ENCODE measurements around the gene GLTP.
"Not testable (repeated sequence)": the region's sequence is repeated elsewhere in the genome, so short reads cannot be mapped to it uniquely, and the experiment has no call there.

Gene GLTP

DNA sequence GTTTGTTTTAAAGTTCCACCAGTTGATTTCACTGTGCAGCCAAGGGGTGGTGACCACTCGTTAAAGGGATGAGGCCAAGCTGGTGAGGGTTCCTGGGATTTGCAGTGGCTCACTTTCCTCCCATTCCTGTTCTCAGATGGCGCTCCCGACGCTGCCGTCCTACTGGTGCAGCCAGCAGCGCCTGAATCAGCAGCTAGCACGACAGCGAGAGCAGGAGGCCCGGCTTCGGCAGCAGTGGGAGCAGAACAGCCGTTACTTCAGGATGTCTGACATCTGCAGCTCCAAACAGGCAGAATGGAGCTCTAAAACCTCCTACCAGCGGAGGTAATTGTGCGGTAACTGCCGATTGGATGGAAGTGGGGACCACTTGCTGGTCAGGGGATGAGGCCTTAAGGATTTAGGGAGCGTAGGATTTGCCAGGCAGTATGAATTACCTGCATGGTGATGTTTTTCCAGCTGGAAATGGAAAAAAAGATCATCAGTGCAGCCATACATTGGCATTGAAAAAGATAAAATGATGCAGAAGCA is 22.6 kb upstream of the GLTP start:
- DNase-seq (ENCODE audit: low read depth): no peak

DNA sequence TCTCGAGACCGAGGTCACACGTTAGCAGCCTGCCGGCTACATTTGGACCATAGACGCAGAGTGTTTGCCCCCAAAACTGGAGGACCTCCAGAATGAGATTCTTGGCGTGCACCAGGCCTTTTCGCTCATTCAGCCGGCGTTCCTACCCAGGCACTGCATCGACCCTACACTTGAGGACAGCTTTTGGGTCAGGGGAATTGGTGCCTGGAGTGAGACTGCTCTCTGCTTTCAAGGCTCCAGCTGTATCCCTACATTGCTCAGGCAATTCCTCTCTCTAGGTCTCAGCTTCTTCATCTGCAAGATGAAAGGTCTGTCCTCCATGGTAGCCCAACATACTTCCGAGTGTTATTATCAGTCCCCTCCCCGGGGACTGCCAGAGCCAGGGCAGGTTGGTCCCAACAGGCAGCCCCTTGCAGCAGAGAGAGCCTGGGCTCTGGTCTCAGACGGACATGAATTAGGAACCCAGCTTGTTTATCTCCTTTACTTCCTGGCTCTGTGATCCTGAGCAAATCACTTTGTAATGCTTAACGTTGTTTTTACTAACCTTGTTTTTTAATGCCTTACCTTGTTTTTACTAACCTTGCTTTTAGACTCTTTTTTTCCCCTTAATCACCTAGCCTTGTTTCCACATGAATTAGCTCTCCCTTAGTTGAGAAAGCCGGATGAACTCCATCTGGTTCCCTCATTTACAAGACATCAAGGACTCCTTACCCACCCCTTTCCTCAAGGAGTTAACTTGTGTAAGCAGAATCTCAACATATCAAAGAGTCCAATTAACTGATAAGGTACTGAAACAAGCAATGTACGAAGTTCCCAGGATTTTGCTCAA is 20.6 kb upstream of the GLTP start:
- no peak for DNase-seq (ENCODE audit: low read depth)

DNA sequence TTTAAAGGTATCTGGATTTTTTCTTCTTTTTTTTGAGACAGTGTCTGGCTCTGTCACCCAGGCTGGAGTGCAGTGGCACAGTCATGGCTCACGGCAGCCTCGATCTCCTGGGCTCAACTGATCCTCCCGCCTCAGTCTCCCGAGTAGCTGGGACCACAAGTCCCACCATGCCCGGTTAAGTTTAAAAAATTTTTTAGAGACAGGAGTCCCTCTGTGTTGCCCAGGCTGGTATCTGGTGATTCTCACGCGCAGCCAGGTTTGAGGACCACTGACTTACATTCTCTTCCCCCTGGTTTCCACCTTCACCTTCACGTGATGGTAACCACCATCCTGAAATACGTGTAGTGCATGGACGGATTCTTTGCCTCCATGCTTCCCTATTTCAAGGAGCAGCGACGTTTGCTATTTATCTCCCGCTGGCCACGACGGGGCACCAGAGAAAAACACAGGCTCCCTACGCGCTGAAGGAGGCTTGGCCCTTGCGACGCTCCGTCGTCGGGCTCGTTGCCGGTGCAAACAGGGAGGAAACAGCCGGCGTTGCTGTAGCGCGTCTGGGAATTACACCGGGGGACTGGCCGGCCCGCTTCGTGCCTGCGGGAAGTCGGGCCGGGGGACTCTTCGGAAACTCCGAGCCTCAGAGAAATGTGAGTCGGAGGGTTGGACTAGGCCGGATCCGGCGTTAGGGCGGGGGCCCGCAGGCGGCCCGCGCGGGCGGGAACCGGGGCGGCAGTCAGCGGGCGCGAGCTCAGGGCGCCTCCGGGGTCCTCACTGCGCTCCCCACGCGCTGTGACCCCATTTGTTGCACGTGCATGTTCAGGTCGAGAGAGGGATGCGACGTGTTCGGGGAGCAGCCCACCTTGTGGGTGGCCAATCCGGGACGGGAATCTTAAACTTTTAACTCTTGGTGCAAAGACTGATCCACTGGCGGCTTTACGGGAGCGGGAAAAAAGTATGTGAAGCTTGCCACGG is 19.7 kb upstream of the GLTP start, which contains the start of gene TCHP:
TSS of gene TCHP (plus strand) at position 492 of the 969 bp plus-strand sequence. CDS start 2,753 bp downstream, outside the sequence.
- peak; percentile 68 for DNase-seq (ENCODE audit: low read depth)

DNA sequence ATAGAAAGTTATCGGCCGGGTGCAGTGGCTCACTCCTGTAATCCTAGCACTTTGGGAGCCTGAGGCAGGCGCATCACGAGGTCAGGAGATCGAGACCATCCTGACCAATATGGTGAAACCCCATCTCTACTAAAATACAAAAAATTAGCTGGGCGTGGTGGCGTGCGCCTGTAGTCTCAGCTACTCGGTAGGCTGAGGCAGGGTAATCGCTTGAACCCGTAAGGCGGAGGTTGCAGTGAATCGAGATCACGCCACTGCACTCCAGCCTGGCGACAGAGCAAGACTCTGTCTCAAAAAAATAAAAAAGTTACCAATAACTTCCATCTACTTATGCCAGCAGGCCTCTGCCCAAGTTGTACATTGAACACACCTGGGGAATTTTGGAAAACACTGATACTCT is 19.0 kb upstream of the GLTP start:
- DNase-seq (ENCODE audit: low read depth): not testable (repeated sequence)

DNA sequence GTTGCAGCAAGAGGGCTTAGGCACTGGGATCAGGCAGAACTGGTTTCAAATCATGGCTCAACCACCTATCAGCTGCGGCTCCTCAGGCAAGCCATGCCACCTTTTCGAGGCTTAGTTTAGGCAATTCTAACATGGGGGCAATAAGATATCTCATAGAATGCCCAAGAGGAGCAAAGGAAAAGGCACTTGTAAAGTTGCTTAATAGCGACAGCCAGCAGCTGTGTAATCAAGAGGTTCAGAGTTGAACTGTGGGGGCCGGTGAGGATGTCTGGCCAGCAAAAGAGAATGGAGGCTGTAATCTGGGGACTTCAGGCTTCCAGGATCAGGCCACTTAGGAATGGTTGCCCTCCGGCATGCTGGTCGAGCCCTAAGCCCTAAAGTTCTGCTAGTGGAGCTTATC is 16.7 kb upstream of the GLTP start:
- DNase-seq (ENCODE audit: low read depth): no peak

DNA sequence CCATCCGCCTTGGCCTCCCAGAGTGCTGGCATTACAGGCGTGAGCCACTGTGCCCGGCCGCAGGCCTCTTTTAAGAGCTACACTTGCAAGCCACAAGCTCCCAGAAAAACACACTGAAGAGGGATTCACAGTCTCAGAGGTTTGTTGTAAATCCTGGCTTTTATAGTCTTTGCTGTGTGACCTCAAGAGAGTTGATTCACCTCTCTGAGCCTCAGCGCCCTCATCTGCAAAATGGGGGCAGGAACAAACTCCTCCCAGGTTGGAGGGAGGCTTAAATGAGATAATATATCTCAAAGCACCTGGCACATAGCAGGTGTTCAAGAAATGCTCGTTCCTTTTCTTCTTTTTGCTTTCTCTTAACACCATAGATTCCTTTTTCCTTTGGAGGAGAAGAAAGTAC is 15.8 kb upstream of the GLTP start:
- DNase-seq (ENCODE audit: low read depth): no peak

DNA sequence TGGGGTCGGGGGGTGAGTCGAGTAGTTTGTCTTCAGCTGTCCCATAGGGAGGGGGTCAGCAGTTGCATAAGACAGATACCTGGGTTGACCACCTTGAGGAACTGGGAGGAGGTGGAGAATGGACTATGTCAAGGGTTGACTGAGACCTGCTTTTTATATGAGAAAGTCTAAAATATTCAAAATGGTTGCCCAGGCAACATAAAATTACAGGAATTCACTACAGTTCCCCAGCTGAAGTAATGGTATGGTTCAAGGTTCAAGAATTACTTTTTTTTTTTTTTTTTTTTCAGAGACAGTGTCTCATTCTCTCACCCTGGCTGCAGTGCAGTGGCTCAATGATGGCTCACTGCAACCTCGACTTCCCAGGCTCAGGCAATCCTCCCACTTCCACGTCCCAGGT is 14.6 kb upstream of the GLTP start:
- DNase-seq (ENCODE audit: low read depth): no peak

DNA sequence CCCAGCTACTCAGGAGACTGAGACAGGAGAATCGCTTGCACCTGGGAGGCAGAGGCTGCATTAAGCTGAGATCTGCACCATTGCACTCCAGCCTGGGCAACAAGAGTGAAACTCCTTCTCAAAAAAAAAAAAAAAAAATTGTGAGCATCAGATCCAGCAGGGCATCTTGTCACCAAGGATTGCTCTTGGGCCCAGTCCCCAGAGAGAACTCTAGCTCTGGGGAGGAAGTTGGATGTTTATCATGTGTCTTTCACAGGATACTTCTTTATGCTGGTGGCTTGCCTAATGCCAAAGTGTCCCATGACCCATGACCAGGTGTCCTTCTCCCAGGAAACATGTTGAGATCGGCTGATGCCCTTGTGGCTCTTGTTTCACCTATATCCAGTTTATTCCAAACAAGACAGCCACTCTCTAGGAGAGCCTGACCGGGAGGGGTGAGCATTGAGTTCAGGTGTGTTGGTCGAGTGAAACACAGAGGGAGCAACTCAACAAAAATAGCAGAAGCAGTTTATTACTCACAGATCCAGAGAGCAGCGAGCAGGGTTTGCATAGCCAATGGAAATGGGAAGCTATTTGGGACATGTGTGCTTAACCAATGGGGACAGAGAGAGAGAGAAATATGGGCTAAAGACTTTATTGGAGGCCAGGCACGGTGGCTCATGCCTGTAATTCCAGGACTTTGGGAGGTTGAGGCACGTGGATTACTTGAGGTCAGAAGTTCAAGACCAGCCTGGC is 13.1 kb upstream of the GLTP start:
- no peak for DNase-seq (ENCODE audit: low read depth)

DNA sequence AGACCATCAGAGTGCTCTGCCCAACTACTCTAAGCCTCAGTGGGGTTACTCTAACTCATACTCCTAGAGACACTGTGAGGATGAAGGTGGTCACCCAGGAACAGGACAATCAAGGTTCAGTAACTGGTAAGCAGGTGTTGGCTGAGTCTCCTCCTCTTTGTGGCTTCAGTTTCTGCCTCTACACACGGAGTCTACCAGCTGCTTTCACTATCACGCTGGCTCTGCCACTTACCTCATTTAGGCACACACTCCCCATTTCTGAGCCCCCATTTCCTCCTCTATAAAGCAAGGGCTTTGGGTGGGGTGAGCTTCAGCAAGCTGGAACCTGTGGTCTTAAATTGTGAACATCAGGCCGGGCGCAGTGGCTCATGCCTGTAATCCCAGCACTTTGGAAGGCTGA is 12.4 kb upstream of the GLTP start:
- no peak for DNase-seq (ENCODE audit: low read depth)

DNA sequence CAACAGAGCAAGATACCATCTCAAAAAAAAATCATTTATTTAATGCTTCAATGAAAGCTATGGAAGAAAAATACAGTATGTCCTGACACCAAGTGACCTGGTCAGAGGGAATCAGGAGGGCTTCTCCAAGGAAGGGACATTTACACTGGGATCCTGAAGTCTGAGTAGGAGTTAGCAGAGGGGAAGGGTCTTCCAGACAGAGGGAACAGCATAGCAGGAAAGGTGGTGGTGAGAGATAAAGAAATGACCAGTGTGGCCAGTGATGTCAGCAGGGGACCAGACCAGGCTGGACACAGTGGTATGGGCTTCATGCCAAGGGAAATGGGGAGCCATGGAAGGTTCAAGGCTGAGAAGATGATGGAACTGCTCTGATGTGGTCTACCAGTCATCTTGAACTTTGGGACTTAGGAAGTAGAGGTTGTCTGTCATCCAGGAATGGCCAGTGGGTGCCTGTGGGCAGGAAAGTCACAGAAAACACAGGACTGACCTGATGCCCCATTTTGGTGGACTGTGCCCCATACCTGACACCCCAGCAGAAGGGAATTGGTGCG is 11.9 kb upstream of the GLTP start:
- DNase-seq (ENCODE audit: low read depth): no peak

DNA sequence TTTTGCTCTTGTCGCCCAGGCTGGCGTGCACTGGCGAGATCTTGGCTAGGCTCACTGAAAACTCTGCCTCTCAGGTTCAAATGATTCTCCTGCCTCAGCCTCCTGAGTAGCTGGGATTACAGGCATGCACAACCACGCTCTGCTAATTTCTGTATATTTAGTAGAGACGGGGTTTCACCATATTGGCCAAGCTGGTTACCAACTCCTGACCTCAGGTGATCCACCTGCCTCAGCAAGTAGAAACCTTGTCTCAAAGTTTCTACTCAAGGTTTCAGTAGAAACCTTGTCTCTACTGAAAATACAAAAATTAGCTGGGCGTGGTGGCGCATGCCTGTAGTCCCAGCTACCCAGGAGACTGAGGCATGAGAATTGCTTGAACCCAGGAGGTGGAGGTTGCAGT is 11.4 kb upstream of the GLTP start:
- not testable (repeated sequence) for DNase-seq (ENCODE audit: low read depth)

DNA sequence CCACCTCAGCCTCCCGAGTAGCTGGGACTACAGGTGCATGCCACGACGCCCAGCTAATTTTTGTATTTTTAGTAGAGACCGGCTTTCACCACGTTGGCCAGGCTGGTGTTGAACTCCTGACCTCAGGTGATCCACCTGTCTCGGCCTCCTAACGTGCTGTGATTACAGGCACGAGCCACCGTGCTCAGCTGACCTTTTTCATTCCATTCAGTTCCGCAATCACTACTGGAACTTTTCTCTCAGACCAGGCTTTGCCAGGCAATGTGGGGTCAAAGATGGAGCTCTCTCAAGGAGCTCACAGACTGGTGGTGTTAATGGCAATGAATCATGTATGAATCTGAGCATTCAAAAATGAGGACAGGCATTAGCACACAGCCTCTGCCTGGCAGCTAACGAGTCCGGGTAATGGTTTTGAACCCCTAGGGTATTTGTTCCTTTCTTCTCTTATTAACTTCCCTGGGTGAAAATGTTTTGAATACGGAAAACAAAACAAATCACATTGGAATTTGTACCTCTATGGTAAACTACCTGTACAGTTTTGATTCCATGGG is 10.4 kb upstream of the GLTP start:
- DNase-seq (ENCODE audit: low read depth): no peak

DNA sequence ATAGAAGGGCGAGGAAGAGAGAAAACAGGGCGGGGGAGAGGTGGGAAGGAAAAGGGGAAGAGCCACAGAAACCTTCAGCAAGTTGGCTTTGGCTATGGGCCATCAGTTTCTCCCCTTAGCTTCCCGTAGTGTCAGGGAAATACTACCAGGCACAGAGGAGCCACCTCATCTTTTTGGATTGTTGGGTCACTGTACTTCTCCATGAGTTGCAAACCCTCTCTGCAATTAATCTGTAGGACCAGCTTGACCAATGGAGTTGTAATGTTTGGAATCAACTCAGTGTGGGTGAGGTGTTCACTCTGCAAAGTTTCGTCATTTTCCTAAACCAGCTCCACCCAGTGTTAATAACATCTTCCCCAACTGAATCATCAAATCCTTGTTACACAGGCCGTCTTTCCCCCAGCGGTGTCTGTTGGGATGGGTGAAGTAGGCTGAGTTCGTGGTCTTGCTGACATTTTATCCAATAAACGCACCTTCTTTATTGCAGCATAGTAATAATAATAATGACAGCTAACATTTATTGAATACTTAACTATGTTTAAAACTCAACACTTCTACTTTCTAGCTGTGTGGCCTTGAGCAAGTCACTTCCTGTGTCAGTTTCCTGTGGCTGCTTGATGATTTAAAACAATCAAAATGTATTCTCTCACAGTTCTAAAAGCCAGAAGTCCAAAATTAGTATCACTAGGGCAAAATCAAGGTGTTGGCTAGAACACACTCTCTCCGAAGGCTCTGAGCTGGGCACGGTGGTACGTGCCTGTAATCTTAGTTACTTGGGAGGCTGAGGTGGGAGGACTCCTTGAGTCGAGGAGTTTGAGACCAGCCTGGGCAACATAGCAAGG is 8.1 kb upstream of the GLTP start:
- DNase-seq (ENCODE audit: low read depth): no peak

DNA sequence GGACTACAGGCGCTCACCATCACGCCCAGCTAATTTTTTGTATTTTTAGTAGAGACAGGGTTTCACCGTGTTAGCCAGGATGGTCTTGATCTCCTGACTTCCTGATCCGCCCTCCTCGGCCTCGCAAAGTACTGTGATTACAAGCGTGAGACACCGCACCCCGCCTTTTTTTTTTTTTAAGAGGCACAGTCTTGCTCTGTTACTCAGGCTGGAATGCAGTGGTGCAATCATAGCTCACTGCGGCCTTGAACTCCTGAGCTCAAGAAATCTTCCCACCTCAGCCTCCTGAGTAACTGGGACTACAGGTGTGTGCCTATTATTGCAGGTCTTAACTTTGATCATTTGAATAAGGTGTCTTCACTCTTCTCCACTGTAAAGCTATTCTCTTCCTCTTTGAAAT is 5.3 kb upstream of the GLTP start:
- no peak for DNase-seq (ENCODE audit: low read depth)

DNA sequence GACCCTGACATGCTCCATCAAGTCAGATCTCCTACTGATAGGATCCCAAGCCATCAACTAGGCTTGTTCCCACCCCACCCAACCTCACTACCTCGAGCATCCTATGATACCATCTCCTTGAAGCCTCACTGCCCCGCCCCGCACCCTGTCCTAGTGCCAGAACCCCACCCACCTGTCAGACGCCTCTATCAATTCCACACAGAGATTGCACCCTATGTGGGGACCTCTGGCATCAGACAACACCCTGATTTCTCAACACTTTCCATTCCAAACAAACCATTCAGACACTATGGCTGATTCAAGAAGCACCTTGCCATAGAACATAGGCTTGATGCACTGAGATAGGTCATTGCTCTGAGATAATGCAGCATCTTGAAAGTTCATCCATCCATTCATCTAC is 3.1 kb upstream of the GLTP start:
- no peak for DNase-seq (ENCODE audit: low read depth)

DNA sequence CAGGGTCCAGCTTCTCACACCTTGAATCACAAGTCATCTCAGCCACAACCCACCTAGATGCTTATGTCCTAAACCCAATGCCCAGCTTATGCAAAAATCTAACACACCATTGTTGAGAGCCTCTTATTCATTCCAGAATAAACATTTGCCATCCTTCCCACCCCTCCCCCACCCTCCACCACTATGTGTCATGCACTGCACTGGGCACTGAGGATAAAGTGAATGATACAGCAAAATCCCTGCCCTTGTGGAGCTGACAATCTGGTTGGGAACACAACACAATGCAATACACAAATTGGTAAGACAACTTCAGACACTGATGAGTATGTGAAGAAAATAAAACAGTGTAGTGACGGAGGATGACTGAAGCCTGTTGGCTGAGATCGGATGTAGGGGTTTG is 1.4 kb upstream of the GLTP start:
- DNase-seq (ENCODE audit: low read depth): no peak

DNA sequence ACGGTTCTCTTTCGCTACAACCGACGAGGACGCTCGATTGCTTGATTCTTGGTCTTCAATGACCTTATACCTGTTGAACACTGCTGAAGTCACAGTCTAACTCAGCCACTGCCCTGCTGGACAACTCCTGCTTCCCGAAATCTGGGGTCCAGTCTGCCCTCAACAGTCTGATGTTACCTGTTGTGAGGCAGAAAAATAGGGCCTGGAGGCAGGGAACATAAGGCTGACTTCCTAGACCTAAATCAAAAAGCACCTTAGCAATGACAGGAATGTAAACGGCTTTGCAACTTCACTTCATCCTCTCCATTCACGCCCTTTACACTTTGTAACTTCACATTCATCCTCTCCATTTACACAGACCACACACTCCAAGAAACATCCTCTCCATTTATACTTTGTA is 597 bp upstream of the GLTP start:
- DNase-seq (ENCODE audit: low read depth): no peak

DNA sequence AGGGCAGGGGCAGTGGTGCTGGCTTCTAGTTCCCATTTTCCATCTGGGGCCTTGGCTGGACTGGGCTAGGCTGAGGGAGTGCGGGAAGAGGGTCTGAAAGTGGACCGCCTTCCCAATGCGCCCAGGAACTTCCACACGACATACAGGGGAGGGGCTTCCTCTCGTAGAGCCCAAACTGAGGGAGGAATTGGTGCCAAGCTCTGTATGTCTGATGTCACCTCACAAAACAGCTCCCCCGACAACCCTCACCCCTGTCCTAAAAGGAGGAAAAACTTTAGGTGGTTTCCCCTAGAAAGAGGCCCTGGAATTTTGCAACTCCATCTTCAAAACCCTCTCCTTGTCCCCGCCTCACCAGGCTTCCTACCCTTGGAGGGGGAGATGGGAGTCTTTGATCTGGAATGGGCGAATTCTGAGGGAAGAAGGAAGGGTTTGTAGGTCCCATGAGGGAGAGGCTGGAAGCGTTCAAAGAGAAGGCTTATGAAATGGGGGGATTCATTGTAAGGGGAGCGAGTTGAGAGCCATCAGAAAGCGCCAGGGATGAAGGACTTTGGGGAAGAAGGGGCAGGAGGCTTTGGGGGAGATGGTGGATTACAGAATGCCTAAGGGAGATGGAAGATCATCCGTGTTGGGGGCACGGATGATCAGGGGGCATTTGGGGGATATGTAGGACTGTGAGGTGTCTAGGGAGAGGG is 844 bp downstream of the GLTP start:
- no peak for DNase-seq (ENCODE audit: low read depth)

DNA sequence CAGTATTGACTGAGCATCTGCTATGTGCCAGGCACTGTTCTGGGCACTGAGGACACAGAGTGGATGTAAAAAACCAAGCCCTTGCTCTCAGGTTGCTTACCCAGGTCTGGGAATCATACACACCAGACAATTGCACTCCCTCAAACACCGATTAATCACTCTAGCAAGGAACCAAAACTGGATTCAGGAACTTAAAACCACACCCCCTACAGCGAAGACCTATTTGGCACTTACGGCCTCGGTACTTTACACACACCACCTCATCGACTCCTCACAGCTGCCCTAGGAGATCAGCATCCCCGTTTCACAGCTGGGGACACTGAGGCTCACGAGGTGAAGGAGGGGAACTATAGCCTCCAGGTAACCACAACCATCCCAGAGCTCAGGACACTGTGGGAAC is 1.6 kb downstream of the GLTP start:
- no peak for DNase-seq (ENCODE audit: low read depth)

DNA sequence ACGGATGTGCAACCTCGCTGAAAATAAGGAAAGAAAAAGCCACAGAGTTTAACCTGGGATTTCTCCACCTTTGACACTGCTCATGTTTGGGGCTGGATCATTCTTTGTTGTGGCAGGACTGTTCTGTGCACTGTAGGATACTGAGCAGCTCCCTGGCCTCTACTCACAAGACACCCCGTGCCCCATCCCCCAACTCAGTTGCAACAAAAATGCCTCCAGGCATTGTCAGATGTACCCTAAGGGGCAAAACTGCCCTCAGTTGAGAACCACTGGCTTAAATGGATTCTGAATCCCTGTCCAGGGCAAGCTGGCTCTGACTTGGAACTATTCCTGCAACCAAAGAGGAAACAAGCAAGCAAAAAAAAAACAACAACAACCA is 2.1 kb downstream of the GLTP start:
- DNase-seq (ENCODE audit: low read depth): no peak
